ENCODE measurements around the gene RASSF5. TPM values are rescaled to one million over a fixed set of nuclear protein-coding genes. Genes with fewer than 3 reads are reported as not detected.

RASSF5 gene
- total RNA-seq, 1 experiment from 2014 or later: 6.1 TPM

DNA sequence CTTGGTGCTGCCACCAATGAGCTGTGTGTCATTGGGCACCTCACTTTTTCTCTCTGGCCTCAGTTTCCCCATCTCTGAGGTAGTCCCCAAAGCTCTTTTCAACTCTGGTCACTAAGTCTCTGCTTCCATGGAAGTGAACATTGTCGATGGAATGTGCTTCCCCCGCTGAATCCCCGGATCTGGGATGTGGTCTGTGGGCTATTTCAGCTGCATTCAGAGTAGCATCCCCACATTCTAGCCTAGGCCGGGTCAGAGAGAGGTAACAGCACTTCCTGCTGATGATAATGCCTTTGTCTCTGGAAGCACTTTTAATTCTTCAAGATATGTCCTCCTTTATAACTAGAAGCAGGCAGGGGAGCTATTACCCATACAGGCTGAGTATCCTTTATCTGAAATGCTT lies 29.8 kb downstream of the RASSF5 start:
- peaks cover 3% of the 10 kb centered on the region for H3K36me3 Mint-ChIP-seq (ENCODE audit: insufficient read depth, unreplicated experiment)
- H3K27me3 Mint-ChIP-seq (ENCODE audit: unreplicated experiment): no peaks in the 10 kb centered on the region
- H3K9me3 Mint-ChIP-seq (ENCODE audit: low read depth, unreplicated experiment): no peaks in the 10 kb centered on the region
- intact Hi-C loops (cut with micrococcal nuclease; ENCODE audit: unreplicated experiment): no loop called here
- CTCF ChIA-PET: interaction anchor here (0.7 kb wide), 1 partner anchor 445 kb away, joined by 5 read pairs; no protein-coding TSS in a partner anchor
- TF ChIP-seq, protein P1, sequence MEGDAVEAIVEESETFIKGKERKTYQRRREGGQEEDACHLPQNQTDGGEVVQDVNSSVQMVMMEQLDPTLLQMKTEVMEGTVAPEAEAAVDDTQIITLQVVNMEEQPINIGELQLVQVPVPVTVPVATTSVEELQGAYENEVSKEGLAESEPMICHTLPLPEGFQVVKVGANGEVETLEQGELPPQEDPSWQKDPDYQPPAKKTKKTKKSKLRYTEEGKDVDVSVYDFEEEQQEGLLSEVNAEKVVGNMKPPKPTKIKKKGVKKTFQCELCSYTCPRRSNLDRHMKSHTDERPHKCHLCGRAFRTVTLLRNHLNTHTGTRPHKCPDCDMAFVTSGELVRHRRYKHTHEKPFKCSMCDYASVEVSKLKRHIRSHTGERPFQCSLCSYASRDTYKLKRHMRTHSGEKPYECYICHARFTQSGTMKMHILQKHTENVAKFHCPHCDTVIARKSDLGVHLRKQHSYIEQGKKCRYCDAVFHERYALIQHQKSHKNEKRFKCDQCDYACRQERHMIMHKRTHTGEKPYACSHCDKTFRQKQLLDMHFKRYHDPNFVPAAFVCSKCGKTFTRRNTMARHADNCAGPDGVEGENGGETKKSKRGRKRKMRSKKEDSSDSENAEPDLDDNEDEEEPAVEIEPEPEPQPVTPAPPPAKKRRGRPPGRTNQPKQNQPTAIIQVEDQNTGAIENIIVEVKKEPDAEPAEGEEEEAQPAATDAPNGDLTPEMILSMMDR (IDR thresholded peaks at IDR 0.05; ENCODE audit: unreplicated experiment): no peak
- H3K4me3 Mint-ChIP-seq (ENCODE audit: low read depth, unreplicated experiment): no peak overlapping the region
- no peak overlapping the region for H3K27ac Mint-ChIP-seq (ENCODE audit: unreplicated experiment)
- H3K4me1 Mint-ChIP-seq (ENCODE audit: low read depth, unreplicated experiment): peaks cover 35% of the 10 kb centered on the region
- BruUV-seq (replicated peaks): no TSS peak
- DNase-seq: no peak

DNA sequence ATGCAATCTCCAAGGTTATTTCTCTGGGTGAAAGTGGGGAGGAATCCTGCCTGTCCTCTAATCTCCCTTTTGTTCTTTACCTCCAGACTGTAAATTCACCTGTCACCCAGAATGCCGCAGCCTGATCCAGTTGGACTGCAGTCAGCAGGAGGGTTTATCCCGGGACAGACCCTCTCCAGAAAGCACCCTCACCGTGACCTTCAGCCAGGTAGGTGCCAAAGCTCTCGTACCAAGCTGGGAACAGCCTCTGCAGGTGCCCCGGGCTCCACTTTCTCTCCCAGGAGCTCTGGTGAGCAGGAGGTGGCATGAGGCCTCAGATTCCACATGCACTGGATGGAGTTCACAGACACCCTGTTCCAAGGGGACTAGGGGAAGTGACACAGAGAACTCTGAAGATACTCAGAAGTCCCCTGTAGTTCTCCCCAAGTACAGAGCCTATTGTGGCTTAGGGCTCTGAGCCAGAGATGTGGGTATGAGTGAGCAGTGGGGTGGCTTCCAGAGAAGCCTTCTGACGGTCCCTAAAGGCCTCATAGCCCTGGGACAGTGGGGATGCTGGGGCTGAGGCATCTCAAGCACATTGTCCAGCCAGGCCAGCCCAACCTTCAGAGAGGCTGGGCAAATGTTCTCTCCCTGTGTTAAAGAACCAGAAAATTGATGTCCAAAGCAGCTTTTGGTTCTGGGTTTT lies 30.9 kb downstream of the RASSF5 start:
- H3K27me3 Mint-ChIP-seq (ENCODE audit: unreplicated experiment): no peaks in the 10 kb centered on the region
- peaks cover 3% of the 10 kb centered on the region for H3K36me3 Mint-ChIP-seq (ENCODE audit: insufficient read depth, unreplicated experiment)
- no peak for DNase-seq
- no peaks in the 10 kb centered on the region for H3K9me3 Mint-ChIP-seq (ENCODE audit: low read depth, unreplicated experiment)
- no peak overlapping the region for H3K27ac Mint-ChIP-seq (ENCODE audit: unreplicated experiment)
- CTCF ChIA-PET: no interaction called here
- intact Hi-C loops (cut with micrococcal nuclease; ENCODE audit: unreplicated experiment): no loop called here
- peaks cover 35% of the 10 kb centered on the region for H3K4me1 Mint-ChIP-seq (ENCODE audit: low read depth, unreplicated experiment)
- TF ChIP-seq, protein P1 (IDR thresholded peaks at IDR 0.05; ENCODE audit: unreplicated experiment): no peak
- no peak overlapping the region for H3K4me3 Mint-ChIP-seq (ENCODE audit: low read depth, unreplicated experiment)
- BruUV-seq (replicated peaks): no TSS peak

DNA sequence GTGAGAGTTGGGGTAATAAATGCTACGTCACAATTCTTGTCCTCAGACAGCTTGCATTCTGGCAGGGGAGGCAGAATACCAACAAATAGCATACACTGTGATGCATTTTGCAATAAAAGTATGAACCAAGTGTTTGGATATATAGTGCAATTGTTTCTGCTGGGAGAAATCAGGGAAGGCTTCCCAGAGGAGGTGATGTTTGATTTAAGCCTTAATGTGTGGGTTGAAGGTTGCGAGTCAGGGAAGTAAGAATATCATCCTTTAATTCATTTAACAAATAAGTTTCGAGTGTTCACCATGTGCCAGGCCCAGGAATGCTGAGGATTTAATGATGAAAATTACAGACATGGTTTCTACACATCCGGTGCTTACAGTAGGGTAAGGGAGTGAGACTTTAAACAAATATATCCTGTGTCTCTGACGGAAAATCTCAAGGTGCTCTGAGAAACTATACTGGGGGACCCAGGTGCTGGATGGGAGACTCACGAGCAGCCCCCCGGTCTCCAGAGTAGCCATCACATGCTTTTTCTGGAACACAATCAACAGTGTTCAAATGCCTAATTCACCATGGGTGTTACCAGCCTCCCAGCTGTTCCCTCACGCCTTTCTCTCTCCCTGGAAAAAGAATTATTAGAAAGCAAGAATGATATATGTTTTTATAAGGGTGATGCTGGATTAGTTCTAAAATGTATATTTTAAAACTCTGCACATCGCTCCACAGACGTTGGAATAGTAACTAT lies 31.7 kb downstream of the RASSF5 start:
- DNase-seq: no peak
- H3K27ac Mint-ChIP-seq (ENCODE audit: unreplicated experiment): no peak overlapping the region
- H3K27me3 Mint-ChIP-seq (ENCODE audit: unreplicated experiment): no peaks in the 10 kb centered on the region
- no peaks in the 10 kb centered on the region for H3K9me3 Mint-ChIP-seq (ENCODE audit: low read depth, unreplicated experiment)
- CTCF ChIA-PET: no interaction called here
- no peak overlapping the region for H3K4me3 Mint-ChIP-seq (ENCODE audit: low read depth, unreplicated experiment)
- intact Hi-C loops (cut with micrococcal nuclease; ENCODE audit: unreplicated experiment): no loop called here
- TF ChIP-seq, protein P1 (IDR thresholded peaks at IDR 0.05; ENCODE audit: unreplicated experiment): no peak
- BruUV-seq (replicated peaks): no TSS peak
- peaks cover 35% of the 10 kb centered on the region for H3K4me1 Mint-ChIP-seq (ENCODE audit: low read depth, unreplicated experiment)
- peaks cover 3% of the 10 kb centered on the region for H3K36me3 Mint-ChIP-seq (ENCODE audit: insufficient read depth, unreplicated experiment)

GRCh38 chr1:206540044-206540780 lies 32.9 kb downstream of the RASSF5 start:
- H3K27me3 Mint-ChIP-seq (ENCODE audit: unreplicated experiment): no peaks in the 10 kb centered on the region
- no TSS peak for BruUV-seq (replicated peaks)
- TF ChIP-seq, protein P1 (IDR thresholded peaks at IDR 0.05; ENCODE audit: unreplicated experiment): no peak
- intact Hi-C loops (cut with micrococcal nuclease; ENCODE audit: unreplicated experiment): loop anchor here (5.0 kb wide), 1 partner anchor 33 kb away; the partner anchor contains the start of gene RASSF5
- DNase-seq: peak; percentile 44
- H3K4me3 Mint-ChIP-seq (ENCODE audit: low read depth, unreplicated experiment): no peak overlapping the region
- peaks cover 3% of the 10 kb centered on the region for H3K36me3 Mint-ChIP-seq (ENCODE audit: insufficient read depth, unreplicated experiment)
- H3K4me1 Mint-ChIP-seq (ENCODE audit: low read depth, unreplicated experiment): peaks cover 25% of the 10 kb centered on the region
- H3K27ac Mint-ChIP-seq (ENCODE audit: unreplicated experiment): no peak overlapping the region
- H3K9me3 Mint-ChIP-seq (ENCODE audit: low read depth, unreplicated experiment): no peaks in the 10 kb centered on the region
- CTCF ChIA-PET: interaction anchor here (0.6 kb wide), 1 partner anchor 11 kb away, joined by 3 read pairs; no protein-coding TSS in a partner anchor

All from Calu3 (cell line).